NCI-H187 treated with DMSO at 0.1 percent for 48 hours (cell line): ENCODE data around the gene LDLRAD3.

Source experiments
- DNase-seq: peaks from one replicate; lab custom pipeline; 2025; lab: John Stamatoyannopoulos, UW

Gene LDLRAD3

GRCh38 chr11:36077368-36077767, 133.5 kb downstream of the LDLRAD3 start:
- DNase-seq = no peak

GRCh38 chr11:36077886-36078685, 134.2 kb downstream of the LDLRAD3 start:
- DNase-seq = no peak

DNA sequence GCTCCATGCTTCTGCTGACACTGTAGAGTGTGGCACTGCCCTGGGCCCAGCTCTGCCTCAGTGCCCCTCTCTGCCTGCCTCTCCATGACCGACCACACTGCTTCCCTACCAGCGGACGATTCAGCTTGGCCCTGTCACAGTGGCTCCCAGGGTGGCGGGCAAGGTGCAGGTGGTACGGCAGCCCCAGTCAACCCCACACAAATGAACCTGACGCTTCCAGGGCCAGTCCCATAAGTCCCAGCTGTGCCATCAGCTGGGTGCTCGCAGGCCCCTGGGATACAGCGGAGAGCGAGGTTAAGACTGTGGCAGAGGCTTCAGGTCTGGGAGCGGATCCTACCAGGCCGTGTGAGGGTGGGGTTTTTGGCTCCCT, 134.8 kb downstream of the LDLRAD3 start:
- DNase-seq = no peak

DNA sequence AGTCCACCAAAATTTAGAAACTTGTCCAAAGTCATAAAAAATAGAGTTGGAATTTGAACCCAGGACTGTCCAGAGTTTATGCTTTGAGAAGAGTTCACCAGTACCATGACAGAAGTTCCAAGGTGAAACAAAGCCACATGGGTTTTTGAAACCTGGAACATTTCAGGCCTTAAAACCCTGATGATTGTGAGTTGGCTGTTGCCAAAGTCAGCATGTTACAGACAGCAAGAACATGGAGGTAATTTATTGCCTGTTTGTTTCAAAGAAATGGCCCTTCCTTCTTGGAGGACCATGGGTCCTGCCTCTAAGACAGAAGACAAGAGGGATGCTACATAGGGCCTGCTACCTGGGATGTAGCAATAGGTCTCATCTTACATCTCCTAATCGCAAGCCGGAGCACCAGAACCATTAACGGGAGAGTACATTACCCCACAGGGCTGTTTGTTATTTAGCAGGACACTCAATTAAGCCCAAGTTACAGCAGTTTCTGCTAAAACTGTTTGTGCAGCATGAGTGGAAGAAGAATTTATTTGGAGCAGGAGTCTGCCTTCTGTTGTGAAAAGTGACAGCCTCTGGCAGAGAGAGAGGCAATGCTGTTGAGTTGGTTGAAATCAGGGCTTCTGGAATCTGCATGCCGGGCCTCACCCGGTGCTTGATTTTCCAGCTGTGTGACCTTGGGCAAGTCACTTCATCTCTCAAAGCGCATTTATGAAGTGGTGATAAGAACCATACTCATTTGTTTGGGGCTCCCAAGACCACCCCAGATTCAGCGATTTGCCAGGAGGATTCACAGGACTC, 136.2 kb downstream of the LDLRAD3 start:
- no peak for DNase-seq

- no peak for DNase-seq
Observed at GRCh38 chr11:36081274-36081945, 137.5 kb downstream of the LDLRAD3 start.

DNA sequence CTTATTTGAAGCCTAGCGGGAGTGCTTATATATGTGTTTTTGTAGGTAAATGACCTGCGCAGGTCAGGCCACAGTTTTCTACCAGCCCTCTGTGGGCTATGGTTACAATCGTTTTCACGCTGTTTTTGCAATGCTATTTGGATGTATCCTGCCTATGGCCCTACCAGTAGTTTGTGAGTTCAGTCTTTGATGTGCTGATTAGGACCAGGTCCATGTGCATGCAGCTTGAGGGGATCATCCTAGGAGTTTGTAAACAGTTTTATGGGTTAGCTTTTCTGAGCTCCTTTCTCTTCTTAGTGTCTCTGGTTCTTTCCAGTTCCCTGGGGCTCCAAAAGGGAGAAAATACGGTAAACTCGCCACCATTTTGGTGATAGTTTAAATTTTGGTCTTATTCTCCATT, 142.5 kb downstream of the LDLRAD3 start:
- DNase-seq = no peak

DNA sequence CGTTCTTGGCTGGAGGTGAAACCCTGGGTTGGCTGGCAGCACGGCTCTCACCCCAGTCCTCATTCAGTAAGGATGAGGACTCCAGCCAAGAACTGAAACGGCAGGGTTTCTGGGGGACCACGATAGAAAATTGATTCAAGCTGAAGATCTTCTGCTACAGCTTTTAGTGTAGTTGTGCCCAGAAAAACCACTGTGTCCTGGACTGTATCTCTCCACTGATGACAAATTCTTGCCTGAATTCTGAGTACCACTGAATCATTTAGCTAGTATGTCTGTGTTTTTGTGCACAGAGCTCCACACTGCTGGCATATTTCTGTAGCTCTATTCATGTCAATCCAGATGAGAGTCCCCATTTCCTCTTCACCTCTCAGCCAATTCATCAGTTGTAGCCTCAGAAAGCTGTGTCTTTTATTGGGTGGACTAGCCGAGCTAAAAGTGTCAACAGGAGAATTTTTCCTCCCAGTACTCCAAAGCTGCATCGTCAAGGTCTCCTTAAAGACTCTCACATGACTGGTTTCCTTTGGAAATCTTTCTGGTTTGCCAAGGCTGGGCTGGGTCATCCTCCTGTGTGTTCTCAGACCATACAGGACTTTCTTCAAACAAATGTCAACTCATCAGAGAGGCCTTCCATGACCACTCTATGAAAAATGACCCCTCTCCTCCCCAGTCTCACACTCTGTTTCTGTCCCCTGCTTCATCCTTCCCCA, 144.6 kb downstream of the LDLRAD3 start:
- DNase-seq = no peak

GRCh38 chr11:36089920-36090319, 146.1 kb downstream of the LDLRAD3 start:
- DNase-seq = no peak

DNA sequence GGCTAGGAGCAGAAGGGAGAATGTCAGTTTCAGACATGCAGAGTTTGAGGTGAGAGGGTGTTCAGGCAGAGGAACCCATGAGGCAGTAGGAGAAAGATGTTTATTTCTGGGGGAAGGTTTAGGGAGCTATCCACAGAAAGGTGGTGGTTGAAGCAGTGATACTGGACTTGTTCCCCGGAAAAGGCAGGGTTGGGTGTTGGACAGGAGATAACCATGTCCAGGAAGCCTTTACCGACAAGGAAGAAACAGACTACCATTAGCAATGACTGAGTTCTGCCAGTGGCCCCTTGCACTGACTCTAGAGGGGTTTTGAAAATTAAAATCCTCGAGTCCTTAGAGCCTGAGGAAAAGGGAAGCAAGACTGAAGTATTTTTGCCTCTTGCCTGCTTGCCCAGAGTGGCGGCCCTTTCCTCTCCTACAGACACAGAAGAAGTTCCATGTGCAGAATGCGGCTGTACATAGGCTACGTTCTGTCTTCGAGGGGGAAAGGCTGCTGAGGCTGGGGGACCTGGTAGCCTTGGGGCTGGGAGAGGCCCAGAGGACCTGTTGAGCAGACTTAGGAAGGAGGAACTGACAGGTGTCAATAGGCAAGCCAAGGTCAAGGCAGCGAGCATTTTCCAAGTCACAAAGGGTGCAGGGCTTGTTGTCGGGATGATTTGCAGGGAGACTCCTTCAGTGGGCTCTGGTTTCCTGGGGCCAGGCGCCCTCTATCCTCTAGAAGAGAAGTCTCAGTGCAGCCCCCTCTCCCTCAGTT, 146.7 kb downstream of the LDLRAD3 start:
- no peak for DNase-seq

DNA sequence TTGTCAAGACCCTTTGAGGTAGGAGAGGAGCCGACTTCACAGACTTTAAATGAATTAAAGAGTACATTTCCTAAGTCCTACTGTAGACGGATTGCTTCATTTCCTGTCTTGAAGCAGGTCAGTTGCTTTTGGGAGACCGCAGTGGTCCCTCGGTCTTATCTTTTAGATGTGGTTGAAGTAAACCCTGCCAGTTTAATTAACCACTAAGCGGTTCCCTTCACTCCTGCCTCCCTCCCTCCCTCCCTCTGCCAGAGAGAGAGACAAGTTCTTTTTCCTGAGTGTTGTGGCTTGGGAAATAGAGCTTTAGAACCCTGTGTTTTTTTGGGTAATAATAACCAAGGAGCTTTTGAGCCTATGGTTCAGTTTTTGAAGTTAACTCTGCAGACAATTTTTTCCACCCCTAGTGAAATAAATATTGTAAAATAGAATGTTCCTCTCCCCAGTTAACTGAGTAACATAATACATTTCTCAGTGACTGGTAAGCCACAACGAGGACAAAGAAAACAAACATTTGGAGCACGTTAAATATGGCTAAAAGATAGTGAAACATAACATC, 147.5 kb downstream of the LDLRAD3 start:
- DNase-seq = no peak

- DNase-seq = no peak
Observed at GRCh38 chr11:36092314-36093030, 148.6 kb downstream of the LDLRAD3 start.

- DNase-seq = no peak
Observed at GRCh38 chr11:36093548-36093947, 149.7 kb downstream of the LDLRAD3 start.

DNA sequence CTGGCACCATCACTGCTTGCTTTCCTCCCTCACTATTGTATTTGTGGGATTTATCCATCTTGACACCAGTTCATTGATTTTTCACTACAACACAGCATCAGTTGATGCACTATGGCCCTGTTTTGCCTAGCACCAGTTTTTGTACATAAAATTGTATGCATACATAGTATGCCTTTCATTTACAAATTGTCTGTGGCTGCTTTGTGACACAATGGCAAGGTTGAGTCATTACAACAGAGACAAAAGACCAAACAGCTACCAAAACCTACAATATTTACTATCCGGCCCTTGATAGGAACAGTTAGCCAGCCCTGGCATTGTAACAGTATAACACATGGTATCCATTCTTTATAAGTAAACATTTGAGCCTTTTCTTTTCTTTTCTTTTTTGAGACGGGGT, 150.3 kb downstream of the LDLRAD3 start:
- DNase-seq = no peak

DNA sequence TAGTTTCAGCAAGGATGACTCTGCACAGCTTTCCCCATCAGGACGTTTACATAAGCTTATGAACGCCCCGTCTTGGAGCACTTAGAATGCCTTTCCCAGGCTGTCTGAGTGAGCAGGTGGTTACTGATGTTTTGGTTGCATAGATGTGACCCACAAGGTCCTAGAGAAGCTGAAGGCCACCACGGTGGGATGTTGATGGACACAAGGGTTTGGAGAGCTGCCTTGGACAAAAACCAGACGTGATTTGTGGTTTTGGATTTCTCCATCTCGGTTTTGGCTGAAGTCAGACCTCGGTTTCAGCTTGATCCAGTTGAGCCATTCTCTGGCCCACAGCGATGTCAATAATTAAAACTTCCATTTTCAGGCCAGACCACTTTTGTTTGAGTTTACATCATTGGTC, 151.9 kb downstream of the LDLRAD3 start:
- DNase-seq = no peak

GRCh38 chr11:36097219-36097650, 153.4 kb downstream of the LDLRAD3 start:
- no peak for DNase-seq

DNA sequence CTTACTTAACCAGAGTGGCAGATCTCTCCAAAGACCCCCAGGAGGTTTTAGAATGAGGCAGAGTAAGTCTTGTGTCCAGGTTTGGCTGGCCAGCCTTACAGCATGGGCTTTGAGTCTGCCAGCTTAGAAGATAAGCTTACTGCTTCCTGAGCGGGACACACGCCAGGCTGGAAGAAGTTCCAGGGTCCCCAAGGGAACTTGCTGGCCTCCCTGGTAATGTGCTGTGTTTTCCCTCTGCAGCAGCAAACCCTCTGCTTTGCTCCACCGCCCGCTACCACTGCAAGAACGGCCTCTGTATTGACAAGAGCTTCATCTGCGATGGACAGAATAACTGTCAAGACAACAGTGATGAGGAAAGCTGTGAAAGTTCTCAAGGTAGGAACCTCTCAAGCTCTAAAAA, 154.2 kb downstream of the LDLRAD3 start:
- DNase-seq = no peak

DNA sequence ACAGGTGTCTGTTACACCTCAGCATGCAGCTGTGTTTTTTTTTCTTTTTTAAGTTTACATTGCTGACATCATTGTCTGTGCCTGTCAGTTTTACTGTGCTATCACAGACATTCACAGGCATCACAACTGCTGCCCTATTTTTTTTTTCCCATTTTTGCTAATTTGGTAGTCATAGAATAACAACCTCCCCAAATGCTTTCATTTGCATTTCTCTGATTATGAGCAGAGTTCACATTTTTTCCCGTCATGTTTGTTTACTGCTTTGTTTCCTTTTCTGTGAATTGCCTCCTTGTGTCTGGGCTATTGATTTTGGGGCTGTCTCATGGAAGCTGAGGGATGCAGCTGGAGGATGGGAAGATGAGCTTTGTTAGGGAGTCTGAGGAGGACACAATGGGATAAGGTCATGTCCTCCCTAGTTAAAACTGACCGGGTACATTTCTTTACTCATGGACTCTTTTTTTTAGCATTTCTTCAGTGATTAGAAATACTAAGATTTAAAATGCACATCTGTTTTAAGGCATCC, 155.1 kb downstream of the LDLRAD3 start:
- DNase-seq = no peak

DNA sequence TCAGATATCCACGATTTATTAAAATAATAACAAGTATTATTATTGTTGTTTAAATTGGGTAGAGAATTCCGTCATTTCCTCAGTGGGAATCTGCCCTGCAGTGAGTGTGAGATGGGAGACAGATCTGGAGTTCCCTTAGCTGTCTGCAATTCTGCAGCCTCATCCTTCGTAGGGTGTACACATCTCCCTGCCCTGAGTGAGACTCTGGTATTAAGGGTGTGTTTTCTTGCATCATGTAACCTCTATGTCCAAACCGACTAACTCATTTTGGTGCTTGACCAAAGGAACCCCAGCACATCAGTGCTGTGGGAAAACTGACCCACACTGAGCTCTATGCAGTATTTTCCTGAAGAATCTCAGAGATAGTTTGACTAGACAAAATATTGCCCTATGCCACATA, 157.6 kb downstream of the LDLRAD3 start:
- DNase-seq = no peak

DNA sequence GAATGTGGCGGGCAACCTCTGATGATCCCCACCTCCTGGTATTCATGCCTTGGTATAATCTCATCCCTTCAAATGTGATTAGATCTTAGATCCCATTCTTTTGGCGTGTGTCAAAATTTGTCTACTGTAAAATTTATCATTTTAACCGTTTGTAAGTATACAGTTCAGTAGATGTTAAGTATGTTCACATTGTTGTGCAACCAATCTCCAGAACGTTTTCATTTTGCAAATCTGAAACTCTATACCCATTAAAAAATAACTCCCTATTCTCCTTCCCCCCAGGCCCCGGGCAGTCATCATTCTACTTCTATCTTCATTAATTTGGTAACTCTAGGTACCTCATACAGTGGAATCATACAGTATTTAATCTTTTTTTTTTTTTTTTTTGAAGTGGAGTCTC, 159.0 kb downstream of the LDLRAD3 start:
- DNase-seq = no peak

DNA sequence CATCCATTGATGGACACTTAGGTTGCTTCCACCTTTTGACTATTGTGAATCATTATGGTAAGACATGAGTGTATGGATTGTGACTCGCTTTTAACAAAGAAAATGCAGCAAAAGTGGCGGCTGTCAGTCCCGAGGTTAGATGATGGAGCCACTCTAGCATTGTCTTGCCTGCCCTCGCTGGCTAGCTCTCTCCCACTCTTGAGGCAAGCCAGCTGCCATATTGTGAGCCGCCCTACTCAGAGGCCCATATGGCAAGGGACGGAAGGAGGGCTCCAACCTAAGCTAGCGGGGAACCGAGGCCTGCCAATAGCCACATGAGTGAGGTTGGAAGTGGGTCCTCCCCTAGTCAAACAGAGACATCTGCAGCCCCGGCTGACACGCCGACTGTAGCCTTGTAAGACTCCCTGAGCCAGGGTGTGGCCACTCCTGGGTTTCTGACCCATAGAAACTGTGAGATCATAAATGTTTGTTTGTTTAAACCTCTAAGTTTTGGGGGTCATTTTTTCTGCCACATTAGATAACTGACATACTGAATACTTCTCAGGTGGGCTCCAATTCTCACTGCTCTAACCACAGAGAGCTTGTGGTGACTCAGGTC, 160.2 kb downstream of the LDLRAD3 start:
- no peak for DNase-seq
